Panc1 (cell line): Measurements from ENCODE around the gene ABCF2. TPM values are rescaled to one million over a fixed set of nuclear protein-coding genes. Genes with fewer than 3 reads are reported as not detected.

Experiments used
- ATAC-seq: fragments of 200-7000 bp; cut with Tn5 transposase; 2 replicates; pipeline ENCODE4 v1.9.1; 2020; ENCODE audit warnings: mild to moderate bottlenecking, moderate library complexity
- BruUV-seq: library from RNA; stranded (reverse); fragments of 400-500 nt; replicated peaks from 2 replicates; lab custom pipeline; 2021; lab: Mats Ljungman, UMichigan
- CTCF ChIA-PET: fragments of 300-600 bp; sonication (Branson Sonifier 250); formaldehyde crosslinking; loops from one replicate; lab custom pipeline; 2022; ENCODE audit warnings: antibody characterized with exemption; lab: Charles Lee
- POLR2A ChIA-PET: fragments of 300-600 bp; sonication (Branson Sonifier 250); formaldehyde crosslinking; loops from one replicate; lab custom pipeline; 2022; ENCODE audit warnings: antibody characterized with exemption; lab: Charles Lee
- DNase-seq: peaks from one replicate; pipeline ENCODE4 v3.0.0-alpha.2; 2010; ENCODE audit warnings: low read depth, low spot score
- H3K27ac ChIP-seq: 2 replicates; pipeline ENCODE4 v1.5.1; 2011; ENCODE audit warnings: mild to moderate bottlenecking, low read length, inconsistent platforms
- H3K27me3 ChIP-seq: fragments of 200-500 bp; sonication (Bioruptor generic); 2 replicates; pipeline ENCODE4 v1.6.0; 2014; ENCODE audit warnings: low read length, inconsistent platforms; ENCODE audit not compliant: control insufficient read depth, insufficient read depth
- H3K36me3 ChIP-seq: fragments of 200-500 bp; sonication (Bioruptor generic); 2 replicates; pipeline ENCODE4 v1.5.1; 2014; ENCODE audit warnings: inconsistent platforms, mild to moderate bottlenecking, low read length, moderate library complexity; ENCODE audit not compliant: control insufficient read depth, insufficient read depth
- H3K4me1 ChIP-seq: 2 replicates; pipeline ENCODE4 v1.5.1; 2011; ENCODE audit warnings: inconsistent platforms, mild to moderate bottlenecking, low read length, moderate library complexity; ENCODE audit not compliant: control insufficient read depth, insufficient read depth
- H3K4me3 ChIP-seq, 2 experiments: 2 replicates each; pipeline ENCODE4 v1.5.1; 2011 to 2012; ENCODE audit warnings: low read depth in 2 of 2, low read length in 2 of 2, mild to moderate bottlenecking in 2 of 2, inconsistent platforms in 1 of 2, moderate library complexity in 1 of 2
- H3K9me3 ChIP-seq: fragments of 200-500 bp; sonication (Bioruptor generic); 2 replicates; pipeline ENCODE4 v1.5.1; 2014; ENCODE audit warnings: low read depth, mild to moderate bottlenecking, inconsistent platforms, low read length, moderate library complexity; ENCODE audit not compliant: control insufficient read depth, insufficient read depth
- POLR2AphosphoS5 ChIP-seq: IDR thresholded peaks from 2 replicates; pipeline ENCODE4 v1.6.1; 2012; ENCODE audit warnings: mild to moderate bottlenecking, low read depth, low read length, moderate library complexity
- SIN3A ChIP-seq: IDR thresholded peaks from 2 replicates; pipeline ENCODE4 v1.6.1; 2012; ENCODE audit warnings: low read depth, mild to moderate bottlenecking, low read length, moderate library complexity, borderline replicate concordance; ENCODE audit not compliant: insufficient read depth
- TCF7L2 ChIP-seq: IDR thresholded peaks from 2 replicates; pipeline ENCODE4 v1.6.1; 2011; ENCODE audit warnings: mild to moderate bottlenecking, low read depth, low read length, inconsistent platforms
- in situ Hi-C: cut with HindIII; loops from 2 replicates; pipeline ENCODE4 v1.10.0; 2016; ENCODE audit warnings: low sequenced_read_pairs, low pct_unique_long_range_greater_than_20kb
- intact Hi-C: fragments of 100-400 bp; cut with micrococcal nuclease; formaldehyde crosslinking; loops from one replicate; pipeline ENCODE4 v1.10.0; 2022; ENCODE audit not compliant: unreplicated experiment
- total RNA-seq: library from RNA; stranded (reverse); gene quantifications from one replicate; pipeline ENCODE4 v1.2.1, GENCODE V29; 2021; ENCODE audit not compliant: unreplicated experiment
- TF ChIP-seq, protein P1 (sequence below), 2 experiments: IDR thresholded peaks; 2 replicates each; pipeline ENCODE4 v1.6.1; 2011 to 2012; ENCODE audit warnings: low read depth in 2 of 2, control low read depth in 1 of 2, low read length in 1 of 2, mild to moderate bottlenecking in 1 of 2, moderate library complexity in 1 of 2; ENCODE audit not compliant: insufficient read depth in 1 of 2
- TF ChIP-seq, protein P2 (sequence below): fragments of 450-650 bp; IDR thresholded peaks from 2 replicates; pipeline ENCODE4 v1.5.1; 2017; ENCODE audit warnings: mild to moderate bottlenecking

Gene ABCF2
- total RNA-seq, 1 experiment from 2014 or later, result 64.4 TPM

DNA sequence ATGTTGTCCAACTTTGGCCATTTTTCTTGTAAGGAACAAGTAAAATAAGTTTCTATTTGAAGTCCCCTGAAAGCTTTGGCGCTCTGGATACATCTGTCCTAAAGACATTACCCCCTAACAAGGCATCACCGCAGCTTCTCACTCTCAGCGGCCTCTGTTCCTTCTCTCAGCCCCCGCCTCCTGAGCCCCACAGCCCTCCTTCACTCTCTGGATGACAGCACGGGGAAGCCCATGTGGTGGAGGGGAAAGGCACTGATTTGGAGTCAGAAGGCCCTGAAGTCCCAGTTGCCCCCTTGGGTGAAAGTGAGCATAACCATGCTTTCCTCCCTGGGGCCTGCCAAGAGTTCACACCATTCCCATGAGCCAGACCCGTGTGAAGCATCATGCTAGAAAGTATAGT lies 21.3 kb downstream of the ABCF2 start:
- POLR2A ChIA-PET, result no interaction called here
- DNase-seq (no peak), ATAC-seq (no peak)
- Histone ChIP-seq H3K36me3 (no peaks in the 10 kb centered on the region), H3K4me3 (no peak overlapping the region), H3K9me3 (no peaks in the 10 kb centered on the region), H3K27ac (no peak overlapping the region), H3K27me3 (0 out of 2 replicates have a peak, but pooled peaks cover 2% of the 10 kb centered on the region), H3K4me1 (no peaks in the 10 kb centered on the region)
- no TSS peak for BruUV-seq
- intact Hi-C loops, result no loop called here
- in situ Hi-C loops, result loop anchor here (5.0 kb wide), 1 partner anchor 38 kb away; the partner anchor contains the start of gene GBX1
- no peak for TF ChIP-seq TCF7L2
- no peak for TF ChIP-seq POLR2AphosphoS5
- no peak for TF ChIP-seq SIN3A
- TF ChIP-seq, protein P1, sequence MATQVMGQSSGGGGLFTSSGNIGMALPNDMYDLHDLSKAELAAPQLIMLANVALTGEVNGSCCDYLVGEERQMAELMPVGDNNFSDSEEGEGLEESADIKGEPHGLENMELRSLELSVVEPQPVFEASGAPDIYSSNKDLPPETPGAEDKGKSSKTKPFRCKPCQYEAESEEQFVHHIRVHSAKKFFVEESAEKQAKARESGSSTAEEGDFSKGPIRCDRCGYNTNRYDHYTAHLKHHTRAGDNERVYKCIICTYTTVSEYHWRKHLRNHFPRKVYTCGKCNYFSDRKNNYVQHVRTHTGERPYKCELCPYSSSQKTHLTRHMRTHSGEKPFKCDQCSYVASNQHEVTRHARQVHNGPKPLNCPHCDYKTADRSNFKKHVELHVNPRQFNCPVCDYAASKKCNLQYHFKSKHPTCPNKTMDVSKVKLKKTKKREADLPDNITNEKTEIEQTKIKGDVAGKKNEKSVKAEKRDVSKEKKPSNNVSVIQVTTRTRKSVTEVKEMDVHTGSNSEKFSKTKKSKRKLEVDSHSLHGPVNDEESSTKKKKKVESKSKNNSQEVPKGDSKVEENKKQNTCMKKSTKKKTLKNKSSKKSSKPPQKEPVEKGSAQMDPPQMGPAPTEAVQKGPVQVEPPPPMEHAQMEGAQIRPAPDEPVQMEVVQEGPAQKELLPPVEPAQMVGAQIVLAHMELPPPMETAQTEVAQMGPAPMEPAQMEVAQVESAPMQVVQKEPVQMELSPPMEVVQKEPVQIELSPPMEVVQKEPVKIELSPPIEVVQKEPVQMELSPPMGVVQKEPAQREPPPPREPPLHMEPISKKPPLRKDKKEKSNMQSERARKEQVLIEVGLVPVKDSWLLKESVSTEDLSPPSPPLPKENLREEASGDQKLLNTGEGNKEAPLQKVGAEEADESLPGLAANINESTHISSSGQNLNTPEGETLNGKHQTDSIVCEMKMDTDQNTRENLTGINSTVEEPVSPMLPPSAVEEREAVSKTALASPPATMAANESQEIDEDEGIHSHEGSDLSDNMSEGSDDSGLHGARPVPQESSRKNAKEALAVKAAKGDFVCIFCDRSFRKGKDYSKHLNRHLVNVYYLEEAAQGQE (IDR thresholded peaks at IDR 0.05; ENCODE audit: insufficient read depth in 1 of 2, low read depth in 2 of 2, low read length in 1 of 2), result no peak
- TF ChIP-seq, protein P2, sequence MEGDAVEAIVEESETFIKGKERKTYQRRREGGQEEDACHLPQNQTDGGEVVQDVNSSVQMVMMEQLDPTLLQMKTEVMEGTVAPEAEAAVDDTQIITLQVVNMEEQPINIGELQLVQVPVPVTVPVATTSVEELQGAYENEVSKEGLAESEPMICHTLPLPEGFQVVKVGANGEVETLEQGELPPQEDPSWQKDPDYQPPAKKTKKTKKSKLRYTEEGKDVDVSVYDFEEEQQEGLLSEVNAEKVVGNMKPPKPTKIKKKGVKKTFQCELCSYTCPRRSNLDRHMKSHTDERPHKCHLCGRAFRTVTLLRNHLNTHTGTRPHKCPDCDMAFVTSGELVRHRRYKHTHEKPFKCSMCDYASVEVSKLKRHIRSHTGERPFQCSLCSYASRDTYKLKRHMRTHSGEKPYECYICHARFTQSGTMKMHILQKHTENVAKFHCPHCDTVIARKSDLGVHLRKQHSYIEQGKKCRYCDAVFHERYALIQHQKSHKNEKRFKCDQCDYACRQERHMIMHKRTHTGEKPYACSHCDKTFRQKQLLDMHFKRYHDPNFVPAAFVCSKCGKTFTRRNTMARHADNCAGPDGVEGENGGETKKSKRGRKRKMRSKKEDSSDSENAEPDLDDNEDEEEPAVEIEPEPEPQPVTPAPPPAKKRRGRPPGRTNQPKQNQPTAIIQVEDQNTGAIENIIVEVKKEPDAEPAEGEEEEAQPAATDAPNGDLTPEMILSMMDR, result no peak
- CTCF ChIA-PET, result interaction anchor here (0.6 kb wide), 1 partner anchor 40 kb away, joined by 5 read pairs; no protein-coding TSS in a partner anchor

DNA sequence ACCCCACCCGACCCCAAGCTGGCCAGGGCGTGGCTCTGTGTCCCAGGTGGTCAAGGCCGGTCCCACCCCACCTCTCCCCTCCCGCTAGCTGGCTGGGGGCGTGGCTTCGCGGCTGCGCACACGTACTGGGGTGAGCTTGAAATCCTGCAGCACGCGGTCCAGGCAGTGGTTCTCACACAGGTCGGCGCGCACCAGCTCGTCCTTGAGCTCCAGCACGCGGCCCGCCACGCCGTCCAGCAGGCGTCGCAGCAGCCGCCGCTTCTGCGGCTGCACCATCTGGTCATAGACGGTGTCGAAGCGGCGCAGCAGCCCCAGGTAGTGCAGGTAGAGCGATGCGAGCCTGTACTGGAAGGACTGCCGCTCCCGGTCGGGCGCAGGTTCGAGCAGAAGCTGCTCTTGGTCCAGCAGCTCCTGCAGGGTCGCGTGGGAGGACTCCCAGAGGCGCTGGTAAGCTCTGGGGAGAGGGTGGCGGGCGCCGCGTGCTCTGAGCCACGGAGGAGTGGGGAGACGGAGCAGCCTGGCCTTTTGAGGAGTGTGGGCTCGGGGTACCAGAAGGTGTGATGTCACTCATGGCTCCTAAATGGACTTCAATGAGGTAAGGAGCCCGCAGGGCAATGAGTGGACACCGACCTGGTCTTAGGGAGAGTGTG lies 22.5 kb downstream of the ABCF2 start:
- BruUV-seq, result no TSS peak
- ChIA-PET POLR2A (no interaction called here), CTCF (no interaction called here)
- Histone ChIP-seq H3K4me1 (no peaks in the 10 kb centered on the region), H3K27ac (no peak overlapping the region), H3K9me3 (no peaks in the 10 kb centered on the region), H3K27me3 (0 out of 2 replicates have a peak, but pooled peaks cover 2% of the 10 kb centered on the region), H3K4me3 (no peak overlapping the region), H3K36me3 (no peaks in the 10 kb centered on the region)
- intact Hi-C loops, result no loop called here
- ATAC-seq (no peak), DNase-seq (no peak)
- no peak for TF ChIP-seq TCF7L2
- no peak for TF ChIP-seq SIN3A
- in situ Hi-C loops, result loop anchor here (5.0 kb wide), 1 partner anchor 37 kb away; the partner anchor contains the start of gene GBX1

DNA sequence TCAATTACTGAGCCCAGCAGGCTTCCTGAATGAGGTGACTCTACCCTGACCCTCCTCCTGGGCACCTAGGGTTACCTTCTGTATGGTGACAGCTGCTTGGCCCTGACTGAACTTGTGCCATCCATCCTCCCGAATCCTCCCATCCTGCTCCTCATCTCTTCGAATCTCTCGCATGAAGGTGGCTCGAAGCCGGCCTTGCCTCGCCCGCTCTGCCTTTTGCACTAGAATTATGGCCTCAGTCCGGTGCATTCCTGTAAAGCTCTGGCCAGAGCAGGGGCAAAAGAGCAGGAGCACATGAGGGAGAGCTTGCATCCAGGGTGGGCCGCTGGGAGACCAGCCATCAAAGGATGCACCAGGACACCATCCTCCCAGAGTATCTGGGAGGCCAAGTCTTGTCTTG lies 24.2 kb downstream of the ABCF2 start:
- intact Hi-C loops (no loop called here), in situ Hi-C loops (no loop called here)
- no peak overlapping the region for H3K27ac ChIP-seq
- no TSS peak for BruUV-seq
- H3K27me3 ChIP-seq, result 0 out of 2 replicates have a peak, but pooled peaks cover 2% of the 10 kb centered on the region
- CTCF ChIA-PET, result no interaction called here
- H3K9me3 ChIP-seq, result no peaks in the 10 kb centered on the region
- H3K4me3 ChIP-seq, result no peak overlapping the region
- no peaks in the 10 kb centered on the region for H3K36me3 ChIP-seq
- ATAC-seq, result no peak
- no peak for DNase-seq
- POLR2A ChIA-PET, result no interaction called here
- no peaks in the 10 kb centered on the region for H3K4me1 ChIP-seq
- TF ChIP-seq, protein P1 (IDR thresholded peaks at IDR 0.05; ENCODE audit: insufficient read depth in 1 of 2, low read depth in 2 of 2, low read length in 1 of 2), result no peak
- no peak for TF ChIP-seq SIN3A
- TF ChIP-seq TCF7L2, result no peak
- no peak for TF ChIP-seq POLR2AphosphoS5
- TF ChIP-seq, protein P2, result no peak
